GM19043 (cell line): ENCODE data around the gene TMEM207.
"Not testable (repeated sequence)": the region's sequence is repeated elsewhere in the genome, so short reads cannot be mapped to it uniquely, and the experiment has no call there.

Source experiments
- ATAC-seq: cut with Tn5 transposase; IDR thresholded peaks from one replicate; pipeline ENCODE4 v1.9.1; 2021; ENCODE audit warnings: low read depth; ENCODE audit not compliant: unreplicated experiment

TMEM207 gene

DNA sequence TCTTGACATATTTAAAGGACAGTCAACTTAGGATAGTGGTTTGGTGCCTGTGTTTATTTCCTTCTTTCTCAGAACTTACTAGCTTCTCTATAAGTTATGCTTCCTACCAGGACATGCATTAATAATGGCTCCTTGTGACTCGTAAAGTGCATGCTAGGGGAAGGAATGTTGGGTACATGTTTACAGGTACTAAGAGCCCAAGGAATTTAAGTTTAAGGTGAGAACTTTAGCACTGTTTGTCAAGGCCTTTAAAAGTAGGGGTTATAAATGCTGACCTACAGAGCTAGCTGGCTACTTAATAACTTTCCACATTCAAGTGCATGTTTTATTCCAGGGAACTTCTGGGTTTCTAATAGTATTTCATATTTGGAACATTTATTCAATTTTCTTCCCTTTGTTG lies at the start of gene TMEM207:
Gene TMEM207, minus strand, starts transcription at position 101 of the 400 bp plus-strand sequence. Its CDS starts 92 bp downstream, at position 9.
- ATAC-seq: no peak

DNA sequence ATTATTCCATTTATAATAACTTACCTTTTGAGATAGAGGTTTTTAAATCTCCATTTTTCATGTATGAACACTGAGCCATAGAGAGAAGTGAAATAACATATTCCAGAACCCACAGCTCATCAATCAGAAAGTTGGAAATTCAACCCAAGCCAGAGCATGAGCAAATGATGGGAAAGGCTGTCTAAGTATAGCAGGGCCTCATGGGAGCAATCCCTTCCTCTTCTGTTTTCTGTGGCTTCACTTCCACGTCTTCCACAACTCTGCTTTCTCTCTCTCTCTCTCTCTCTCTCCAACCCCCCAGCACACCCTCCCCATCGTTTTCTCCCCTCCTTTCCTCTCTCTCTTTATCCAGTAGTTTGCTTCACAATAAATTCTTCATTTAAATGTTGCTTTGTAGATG lies 49.4 kb upstream of the TMEM207 start:
- no peak for ATAC-seq

- ATAC-seq: no peak
These were observed 48.6 kb upstream of the TMEM207 start for GRCh38 chr3:190498293-190498692.

DNA sequence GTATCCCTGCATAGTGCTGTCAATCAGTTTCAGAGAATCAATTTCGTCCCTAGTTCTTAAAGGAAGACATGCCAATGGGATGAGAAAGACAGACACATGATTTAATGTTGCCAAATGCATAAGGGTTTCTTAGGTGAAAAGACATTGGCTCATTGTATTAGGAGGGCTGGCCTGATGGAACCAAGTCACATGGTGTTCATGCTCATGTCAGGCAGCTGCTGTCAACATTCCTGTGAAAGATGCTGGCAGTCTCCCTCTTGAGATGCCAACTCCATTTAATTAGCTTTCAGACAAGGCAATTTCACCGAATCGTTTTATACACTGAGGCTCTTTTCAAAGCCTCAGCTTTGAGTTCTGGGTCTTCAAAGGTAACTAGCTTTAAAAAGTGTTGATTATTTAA lies 48.1 kb upstream of the TMEM207 start:
- no peak for ATAC-seq

GRCh38 chr3:190496859-190497258 lies 47.2 kb upstream of the TMEM207 start:
- ATAC-seq: no peak

DNA sequence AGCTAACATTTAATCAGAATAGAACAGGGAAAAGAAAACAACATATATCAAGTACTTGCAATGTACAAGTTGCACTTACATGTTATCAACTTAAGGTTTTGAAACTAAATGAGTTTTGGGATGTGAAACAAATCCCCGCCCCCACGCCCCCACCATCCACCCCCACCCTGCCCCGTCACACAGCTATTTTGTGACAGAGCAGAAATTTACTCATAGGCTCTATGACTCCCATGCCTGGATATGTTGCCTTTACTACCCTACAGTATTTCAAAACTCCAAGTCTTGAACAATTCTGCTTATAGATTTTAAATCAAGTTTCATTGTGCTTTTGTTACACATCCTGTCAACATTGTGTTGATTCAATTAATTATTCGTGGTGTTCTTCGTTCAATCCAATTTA lies 46.1 kb upstream of the TMEM207 start:
- no peak for ATAC-seq

DNA sequence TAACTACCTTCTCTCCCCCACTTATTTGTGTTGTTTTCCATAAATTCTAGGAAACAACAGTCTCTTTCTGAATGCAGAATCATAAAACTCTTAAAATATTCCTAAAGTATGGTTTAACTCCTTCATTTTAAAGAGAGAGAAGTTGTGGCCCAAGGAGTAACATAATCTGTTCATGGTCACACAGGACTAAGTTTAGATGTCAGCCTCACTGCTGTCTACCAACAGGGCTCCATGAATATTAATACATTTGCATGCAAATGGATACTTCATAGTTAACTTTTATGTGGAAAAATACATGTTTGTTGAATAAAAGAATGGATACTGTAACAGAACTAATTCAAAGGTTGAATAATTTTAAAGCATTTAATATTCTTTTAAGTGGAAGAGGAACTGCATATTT lies 45.7 kb upstream of the TMEM207 start:
- ATAC-seq: no peak

DNA sequence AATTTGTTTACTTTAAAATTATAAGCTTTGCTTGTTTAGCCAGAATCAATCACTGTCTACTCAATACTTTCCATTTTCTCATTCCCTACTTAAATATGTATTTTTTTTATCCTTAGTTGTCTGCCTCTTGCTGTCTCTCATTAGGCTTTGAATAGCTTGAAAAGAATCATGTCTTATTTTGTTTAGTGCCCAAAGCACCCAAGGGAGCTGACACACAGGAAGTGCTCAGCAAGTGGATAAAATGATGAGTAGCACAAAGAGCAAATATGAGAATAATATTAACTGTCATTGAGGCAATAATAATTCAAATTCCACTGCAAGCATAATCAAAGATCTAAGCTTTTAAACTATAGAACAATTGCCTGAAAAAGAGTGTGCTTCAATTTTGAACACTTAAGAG lies 45.2 kb upstream of the TMEM207 start:
- no peak for ATAC-seq

DNA sequence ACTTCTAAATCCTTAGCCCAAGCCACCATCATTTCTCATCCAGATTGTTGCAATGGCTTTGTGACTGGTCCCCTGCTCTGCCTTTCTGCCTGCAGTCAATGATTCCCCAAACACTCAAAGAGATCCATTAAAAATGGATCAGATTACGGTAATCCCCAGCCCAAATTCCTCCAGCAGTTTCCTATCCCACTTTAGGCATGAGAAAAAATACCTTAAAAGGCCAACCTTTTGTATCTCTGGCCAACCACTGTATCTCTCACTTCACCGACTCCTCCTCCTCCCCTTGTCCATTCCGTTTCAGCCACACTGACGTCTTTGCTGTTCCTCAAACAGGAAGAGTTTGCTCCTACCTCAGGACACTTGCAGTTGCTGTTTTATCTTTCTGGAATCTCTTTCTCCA lies 43.3 kb upstream of the TMEM207 start:
- ATAC-seq: no peak

GRCh38 chr3:190492129-190492528 lies 42.4 kb upstream of the TMEM207 start:
- no peak for ATAC-seq

DNA sequence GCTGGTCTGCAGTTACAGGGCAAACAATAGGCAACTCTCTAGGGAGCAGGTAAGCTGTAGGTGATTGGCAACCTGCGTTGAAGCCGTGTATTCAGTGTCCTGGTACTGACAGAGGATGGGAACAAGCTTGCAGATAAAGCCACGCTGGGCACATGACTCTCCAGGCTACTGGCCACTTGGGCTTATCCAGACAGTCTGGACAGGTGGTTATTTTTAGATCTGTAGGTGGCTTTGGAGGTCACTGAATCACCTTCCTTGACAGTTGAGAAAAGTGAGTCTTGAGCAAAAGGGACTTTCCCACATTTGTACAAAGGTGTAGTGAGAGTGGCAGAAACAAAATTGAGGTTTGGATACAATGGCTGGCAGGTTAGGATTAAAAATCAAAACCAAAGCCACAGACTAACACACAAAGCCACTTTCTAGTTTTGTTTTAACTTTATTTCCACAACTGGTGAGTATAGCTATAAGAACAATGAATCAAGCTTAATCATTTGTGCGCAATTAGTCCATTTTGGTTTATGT lies 41.9 kb upstream of the TMEM207 start:
- no peak for ATAC-seq

- no peak for ATAC-seq
These were observed 37.4 kb upstream of the TMEM207 start for GRCh38 chr3:190486908-190487607.

- no peak for ATAC-seq
These were observed 36.8 kb upstream of the TMEM207 start for GRCh38 chr3:190486533-190486864.

- no peak for ATAC-seq
These were observed 36.3 kb upstream of the TMEM207 start for GRCh38 chr3:190485830-190486532.

DNA sequence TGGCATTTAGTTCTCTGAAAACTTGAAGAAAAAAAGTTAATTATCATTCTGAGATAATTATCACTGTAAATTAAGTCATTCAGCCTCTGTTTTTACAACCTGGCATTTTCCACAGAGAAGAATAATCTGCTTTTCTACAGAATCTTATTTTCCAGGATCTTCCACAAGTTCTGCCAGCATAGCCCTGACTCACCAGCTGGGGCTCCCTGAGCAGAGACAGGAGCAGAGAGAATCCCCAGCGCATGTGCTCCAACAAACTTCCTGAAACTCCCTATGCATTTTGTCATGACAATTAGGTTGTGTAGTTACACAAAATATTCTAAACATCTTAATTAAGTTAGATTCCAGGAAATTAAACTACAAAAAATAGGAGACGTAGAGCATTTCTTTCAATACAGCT lies 32.1 kb upstream of the TMEM207 start:
- no peak for ATAC-seq

GRCh38 chr3:190473261-190473660 lies 23.6 kb upstream of the TMEM207 start:
- ATAC-seq: not testable (repeated sequence)

DNA sequence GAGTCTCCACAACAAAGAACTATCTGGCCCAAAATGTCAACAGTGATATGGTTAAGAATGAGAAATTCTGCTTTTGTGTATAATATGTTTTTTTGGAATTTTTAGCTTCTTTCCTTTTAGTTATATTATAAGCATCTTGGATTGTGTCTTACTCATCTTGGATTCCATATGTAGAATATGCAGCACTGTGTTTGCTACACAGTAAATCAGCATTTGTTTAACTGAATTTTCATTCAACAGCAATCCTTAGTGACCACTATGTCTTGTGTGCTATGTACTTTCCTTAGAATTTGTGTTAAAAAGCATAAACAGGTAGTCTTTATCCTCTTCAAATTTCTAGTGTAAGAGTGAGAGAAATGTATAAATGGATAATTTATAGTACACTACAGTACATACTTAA lies 18.2 kb upstream of the TMEM207 start:
- ATAC-seq: no peak

GRCh38 chr3:190458040-190458439 lies 8.3 kb upstream of the TMEM207 start:
- ATAC-seq: no peak

- ATAC-seq: no peak
These were observed 7.1 kb upstream of the TMEM207 start for GRCh38 chr3:190456770-190457169.

DNA sequence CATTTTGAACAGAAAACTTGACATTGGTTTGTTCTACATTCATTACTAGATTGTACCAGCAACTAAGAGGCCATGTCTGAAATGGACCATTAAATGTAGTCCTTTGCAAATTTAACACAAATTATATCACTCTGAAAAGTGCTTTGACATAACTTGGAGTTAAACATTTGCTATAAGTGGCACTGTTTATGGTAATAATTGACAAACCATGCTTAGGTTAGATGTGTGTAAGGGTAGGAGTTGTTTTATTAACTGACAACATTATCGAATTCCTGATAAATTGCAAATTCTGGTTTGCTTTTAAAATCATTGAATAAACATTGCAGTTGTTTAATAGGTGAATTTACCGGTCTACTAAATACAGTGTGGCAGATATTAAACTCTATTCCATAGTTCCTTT lies 6.1 kb upstream of the TMEM207 start:
- no peak for ATAC-seq

DNA sequence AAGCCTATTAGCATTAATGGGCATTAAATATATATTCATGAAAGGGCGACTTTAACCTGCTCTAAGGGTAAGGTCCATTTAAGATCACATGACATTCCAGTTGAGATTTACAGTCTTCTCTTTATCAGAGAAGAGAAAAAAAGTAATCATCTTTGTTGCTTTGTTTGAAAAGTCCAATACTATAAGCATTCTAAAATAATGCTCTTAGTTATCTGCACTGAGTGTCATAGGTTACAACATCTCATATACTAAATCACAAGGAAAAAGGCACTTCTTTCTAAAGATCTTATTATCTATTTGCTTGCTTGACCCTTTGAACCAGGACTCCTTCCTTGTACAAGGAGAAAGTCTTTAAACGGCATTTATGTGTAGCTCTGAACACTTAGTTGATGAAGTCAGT lies 1.4 kb downstream of the TMEM207 start:
- no peak for ATAC-seq

DNA sequence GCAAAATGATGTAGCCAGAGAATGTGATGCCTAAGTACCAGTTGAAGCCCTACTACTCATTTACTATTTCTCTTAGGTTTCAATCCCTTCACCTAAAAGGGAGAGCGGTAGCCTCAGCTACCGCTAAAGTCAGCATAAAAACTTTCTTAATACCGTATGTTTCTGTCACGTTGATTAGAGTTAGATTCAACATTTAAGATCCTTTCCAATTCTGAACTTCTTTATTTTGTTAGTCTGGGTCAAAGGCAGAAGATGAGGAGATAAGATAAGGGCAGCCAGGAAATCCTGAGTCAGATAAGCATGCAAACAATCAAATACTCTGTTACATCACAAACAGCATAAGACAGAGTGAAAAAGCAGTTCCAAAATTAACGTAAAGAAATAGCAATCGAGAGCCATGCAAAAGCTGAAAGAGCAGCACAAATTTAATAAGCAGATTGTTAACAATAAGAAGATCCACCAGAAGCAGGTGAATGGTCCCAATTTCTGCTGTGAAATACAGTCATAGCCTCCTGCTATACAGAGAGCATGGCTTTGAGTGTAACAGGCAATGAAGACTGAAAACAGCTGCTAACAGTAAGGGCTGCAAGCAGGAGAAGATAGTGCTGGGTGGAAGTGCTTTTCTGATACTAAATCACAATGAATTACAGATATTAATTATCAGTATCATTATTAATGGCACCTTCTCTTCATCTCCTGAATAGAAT lies 3.0 kb downstream of the TMEM207 start:
- ATAC-seq: no peak
